K562 (cell line): ENCODE data around the gene ZNF775.

Experiments
- BHLHE40 ChIP-seq: IDR thresholded peaks from 2 replicates; pipeline ENCODE4 v1.6.1; 2011; ENCODE audit warnings: low read length, improper control_type of control experiment
- EGR1 ChIP-seq: fragments of 450-650 bp; conservative IDR thresholded peaks from 2 replicates; pipeline ENCODE4 v1.6.1; 2017; ENCODE audit warnings: mild to moderate bottlenecking
- EHMT2 ChIP-seq: fragments of 450-650 bp; IDR thresholded peaks from 2 replicates; pipeline ENCODE4 v1.6.1; 2018; ENCODE audit warnings: antibody characterized with exemption
- EZH2 ChIP-seq: IDR thresholded peaks from 2 replicates; pipeline ENCODE4 v1.6.1; 2012; ENCODE audit warnings: low read depth, mild to moderate bottlenecking, inconsistent platforms, low read length, borderline replicate concordance
- GATAD2B ChIP-seq: fragments of 450-650 bp; IDR thresholded peaks from 2 replicates; pipeline ENCODE4 v1.6.1; 2017; ENCODE audit warnings: mild to moderate bottlenecking, borderline replicate concordance
- MYC ChIP-seq, 2 experiments: fragments of 250-450 bp in 1 of 2; sonication (Bioruptor Pico) in 1 of 2; IDR thresholded peaks; 2 replicates each; pipeline versions ENCODE4 v1.5.1 to v1.6.1; 2012 to 2021; ENCODE audit warnings: low read depth in 2 of 2, borderline replicate concordance in 1 of 2, improper control_type of control experiment in 1 of 2, low read length in 1 of 2, mild to moderate bottlenecking in 1 of 2, moderate library complexity in 1 of 2
- TCFL5 ChIP-seq: fragments of 250-450 bp; sonication (Bioruptor Pico); conservative IDR thresholded peaks from 2 replicates; pipeline ENCODE4 v1.6.1; 2021; ENCODE audit warnings: mild to moderate bottlenecking, moderate library complexity, matching md5 sums
- TF ChIP-seq, protein P1 (sequence below), 3 experiments: IDR thresholded peaks in 2 of 3; conservative IDR thresholded peaks in 1 of 3; 2 replicates each; pipeline ENCODE4 v1.5.1; 2011 to 2012; ENCODE audit warnings: low read length in 3 of 3, mild to moderate bottlenecking in 3 of 3, control low read depth in 2 of 3, improper control_type of control experiment in 1 of 3, inconsistent platforms in 1 of 3, low read depth in 1 of 3, mixed read lengths in 1 of 3, moderate library complexity in 1 of 3; ENCODE audit not compliant: insufficient read depth in 2 of 3
- TF ChIP-seq, protein P2 (sequence below): sonication (generic); formaldehyde crosslinking; IDR thresholded peaks from 2 replicates; pipeline ENCODE4 v1.8.0; 2022; ENCODE audit warnings: mild to moderate bottlenecking, low read depth, missing genetic modification reagents
- TF ChIP-seq, protein P3 (sequence below): fragments of 450-650 bp; formaldehyde crosslinking; IDR thresholded peaks from 2 replicates; pipeline ENCODE4 v1.4.0; 2020; ENCODE audit warnings: mild to moderate bottlenecking, moderate library complexity

DNA sequence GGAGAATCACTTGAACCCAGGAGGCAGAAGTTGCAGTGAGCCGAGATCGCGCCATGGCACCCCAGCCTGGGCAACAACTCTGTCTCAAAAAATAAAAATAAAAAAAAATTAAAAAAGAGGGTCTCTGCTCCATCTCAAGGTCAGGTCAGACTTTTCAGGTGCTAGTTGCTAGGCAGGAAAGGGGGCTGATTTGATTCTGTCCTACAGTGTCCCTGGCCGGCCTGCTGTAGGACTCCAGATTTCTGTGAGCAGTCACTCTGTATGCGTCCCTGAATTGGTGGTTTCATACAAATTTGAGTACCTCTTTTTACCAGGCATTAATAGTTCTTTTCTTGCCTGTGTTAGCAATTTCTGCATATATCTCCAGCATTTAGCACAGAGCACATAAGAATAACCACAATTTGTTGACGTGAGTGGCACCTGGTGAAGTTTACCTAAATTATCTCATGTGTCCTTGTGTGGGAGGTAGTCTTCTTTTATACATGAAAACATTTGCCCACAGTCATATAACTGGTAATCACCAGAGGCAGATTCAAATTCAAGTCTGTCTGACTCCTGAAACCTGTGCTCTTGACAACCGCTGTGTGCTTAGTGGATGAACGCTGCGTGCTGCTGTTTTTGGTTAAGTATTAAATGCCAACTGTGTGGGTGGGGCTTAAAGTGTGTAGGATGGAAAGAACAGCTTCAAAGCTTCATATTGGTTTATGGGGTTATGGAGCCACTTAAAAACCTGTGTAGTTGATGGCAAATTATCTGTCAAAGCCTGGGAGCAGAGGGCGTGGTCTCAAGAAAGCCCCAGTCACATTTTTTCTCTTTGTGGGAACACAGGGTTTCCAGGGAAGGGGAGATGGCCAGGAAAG lies 3.2 kb upstream of the ZNF775 start:
- TF ChIP-seq, protein P1, sequence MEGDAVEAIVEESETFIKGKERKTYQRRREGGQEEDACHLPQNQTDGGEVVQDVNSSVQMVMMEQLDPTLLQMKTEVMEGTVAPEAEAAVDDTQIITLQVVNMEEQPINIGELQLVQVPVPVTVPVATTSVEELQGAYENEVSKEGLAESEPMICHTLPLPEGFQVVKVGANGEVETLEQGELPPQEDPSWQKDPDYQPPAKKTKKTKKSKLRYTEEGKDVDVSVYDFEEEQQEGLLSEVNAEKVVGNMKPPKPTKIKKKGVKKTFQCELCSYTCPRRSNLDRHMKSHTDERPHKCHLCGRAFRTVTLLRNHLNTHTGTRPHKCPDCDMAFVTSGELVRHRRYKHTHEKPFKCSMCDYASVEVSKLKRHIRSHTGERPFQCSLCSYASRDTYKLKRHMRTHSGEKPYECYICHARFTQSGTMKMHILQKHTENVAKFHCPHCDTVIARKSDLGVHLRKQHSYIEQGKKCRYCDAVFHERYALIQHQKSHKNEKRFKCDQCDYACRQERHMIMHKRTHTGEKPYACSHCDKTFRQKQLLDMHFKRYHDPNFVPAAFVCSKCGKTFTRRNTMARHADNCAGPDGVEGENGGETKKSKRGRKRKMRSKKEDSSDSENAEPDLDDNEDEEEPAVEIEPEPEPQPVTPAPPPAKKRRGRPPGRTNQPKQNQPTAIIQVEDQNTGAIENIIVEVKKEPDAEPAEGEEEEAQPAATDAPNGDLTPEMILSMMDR (IDR thresholded peaks at IDR 0.05 in 2 of 3, conservative IDR thresholded peaks at IDR 0.05 in 1 of 3; ENCODE audit: insufficient read depth in 2 of 3, low read depth in 1 of 3, low read length in 3 of 3), result no peak
- TF ChIP-seq EHMT2 (no peak), BHLHE40 (no peak), TCFL5 (no peak), EZH2 (no peak), EGR1 (peak; percentile 22; the same call in 1 of the 2 replicates), MYC (IDR thresholded peaks at IDR 0.05; ENCODE audit: low read depth, low read length) (no peak), MYC (CRISPR knock-in tag; IDR thresholded peaks at IDR 0.05; ENCODE audit: borderline replicate concordance, low read depth) (no peak), GATAD2B (no peak)
- TF ChIP-seq, protein P2, sequence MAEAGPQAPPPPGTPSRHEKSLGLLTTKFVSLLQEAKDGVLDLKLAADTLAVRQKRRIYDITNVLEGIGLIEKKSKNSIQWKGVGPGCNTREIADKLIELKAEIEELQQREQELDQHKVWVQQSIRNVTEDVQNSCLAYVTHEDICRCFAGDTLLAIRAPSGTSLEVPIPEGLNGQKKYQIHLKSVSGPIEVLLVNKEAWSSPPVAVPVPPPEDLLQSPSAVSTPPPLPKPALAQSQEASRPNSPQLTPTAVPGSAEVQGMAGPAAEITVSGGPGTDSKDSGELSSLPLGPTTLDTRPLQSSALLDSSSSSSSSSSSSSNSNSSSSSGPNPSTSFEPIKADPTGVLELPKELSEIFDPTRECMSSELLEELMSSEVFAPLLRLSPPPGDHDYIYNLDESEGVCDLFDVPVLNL, result no peak
- TF ChIP-seq, protein P3, sequence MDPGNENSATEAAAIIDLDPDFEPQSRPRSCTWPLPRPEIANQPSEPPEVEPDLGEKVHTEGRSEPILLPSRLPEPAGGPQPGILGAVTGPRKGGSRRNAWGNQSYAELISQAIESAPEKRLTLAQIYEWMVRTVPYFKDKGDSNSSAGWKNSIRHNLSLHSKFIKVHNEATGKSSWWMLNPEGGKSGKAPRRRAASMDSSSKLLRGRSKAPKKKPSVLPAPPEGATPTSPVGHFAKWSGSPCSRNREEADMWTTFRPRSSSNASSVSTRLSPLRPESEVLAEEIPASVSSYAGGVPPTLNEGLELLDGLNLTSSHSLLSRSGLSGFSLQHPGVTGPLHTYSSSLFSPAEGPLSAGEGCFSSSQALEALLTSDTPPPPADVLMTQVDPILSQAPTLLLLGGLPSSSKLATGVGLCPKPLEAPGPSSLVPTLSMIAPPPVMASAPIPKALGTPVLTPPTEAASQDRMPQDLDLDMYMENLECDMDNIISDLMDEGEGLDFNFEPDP (CRISPR knock-in tag), result no peak
